Prostate gland (tissue), 2 donors: ENCODE data around the gene ITGB5.

ENCODE experiments used
- CTCF ChIP-seq, 4 experiments: fragments of 200-600 bp in 2 of 4; fragments of 450-650 bp in 2 of 4; sonication (generic) in 2 of 4; IDR thresholded peaks; 1 replicate in 3 of 4; 2 replicates in 1 of 4; pipeline ENCODE4 v1.5.1; 2016 to 2019; ENCODE audit warnings: antibody characterized with exemption in 4 of 4, mild to moderate bottlenecking in 2 of 4, moderate library complexity in 2 of 4
- POLR2A ChIP-seq: fragments of 450-650 bp; IDR thresholded peaks from one replicate; pipeline ENCODE4 v1.6.1; 2016; ENCODE audit warnings: antibody characterized with exemption, mild to moderate bottlenecking

- TF ChIP-seq POLR2A (no peak), CTCF (IDR thresholded peaks at IDR 0.05) (no peak)
Measured at GRCh38 chr3:124837065-124837464, 50.1 kb downstream of the ITGB5 start.
